HG03060 (cell line): ENCODE data around the gene CEP192.

Experiments used
- ATAC-seq: cut with Tn5 transposase; IDR thresholded peaks from one replicate; pipeline ENCODE4 v1.9.1; 2021; ENCODE audit warnings: low read depth, moderate number of reproducible peaks; ENCODE audit not compliant: unreplicated experiment

Gene CEP192

GRCh38 chr18:13099113-13099512, 108.0 kb downstream of the CEP192 start:
- ATAC-seq: no peak

DNA sequence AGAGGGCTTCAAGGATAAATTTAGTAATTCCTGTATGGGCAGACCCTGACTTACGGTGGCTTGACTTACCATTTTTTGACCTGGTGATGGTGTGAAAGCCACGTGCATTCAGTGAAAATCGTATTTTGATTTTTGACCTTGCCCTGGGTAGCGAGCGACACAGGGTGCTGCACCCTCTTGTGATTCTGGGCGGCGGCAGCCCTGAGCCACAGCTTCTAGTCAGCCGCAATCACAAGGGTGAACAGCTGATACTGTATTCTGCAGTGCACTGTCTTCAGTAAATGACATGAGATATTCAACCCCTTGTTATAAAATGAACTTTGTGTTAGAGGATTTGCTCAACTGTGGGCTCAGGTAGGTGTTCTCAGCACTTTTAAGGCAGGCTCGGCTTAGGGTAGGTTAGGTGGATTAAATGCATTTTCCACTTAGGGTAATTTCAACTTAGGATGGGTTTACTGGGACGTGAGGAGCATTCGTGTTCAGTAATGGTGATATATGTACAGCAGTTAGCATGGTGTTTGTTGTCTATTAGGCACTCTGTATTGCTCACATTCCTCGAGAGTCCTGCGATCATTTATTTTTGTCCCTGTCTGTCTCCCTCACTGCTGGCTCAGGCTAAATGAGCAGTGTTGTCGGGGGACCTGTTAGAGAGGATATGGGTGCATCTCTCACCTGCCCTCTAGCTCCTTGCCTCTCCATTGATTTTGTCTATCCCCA, 109.9 kb downstream of the CEP192 start:
- no peak for ATAC-seq

DNA sequence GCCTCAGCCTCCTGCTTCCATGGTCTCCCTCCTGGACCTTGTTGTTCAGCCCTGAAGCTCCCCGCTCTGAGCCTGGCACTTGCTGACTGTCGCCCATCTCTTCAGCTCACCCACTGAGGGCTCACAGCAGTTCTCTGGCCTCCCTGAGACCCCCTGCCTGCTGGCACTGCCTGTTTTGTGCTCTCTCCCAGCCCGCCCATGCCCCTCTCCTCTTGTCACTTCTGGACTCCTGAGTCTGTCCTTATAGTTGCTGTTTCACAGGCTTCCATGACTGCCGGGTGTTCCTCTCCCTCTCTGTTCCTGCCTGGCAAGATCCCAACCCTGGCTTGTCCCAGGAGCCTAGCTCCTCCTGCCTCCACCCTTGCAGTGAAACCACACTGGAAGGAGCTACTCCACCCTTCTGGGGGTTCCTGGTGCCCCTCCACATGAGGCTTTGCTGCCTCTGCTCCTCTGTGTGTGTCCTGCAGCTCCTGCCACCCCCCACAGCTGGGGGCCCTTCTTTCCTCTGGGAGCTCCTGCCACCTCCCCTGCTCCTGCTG, 110.6 kb downstream of the CEP192 start:
- no peak for ATAC-seq

GRCh38 chr18:13103366-13103765, 112.2 kb downstream of the CEP192 start:
- ATAC-seq: no peak

DNA sequence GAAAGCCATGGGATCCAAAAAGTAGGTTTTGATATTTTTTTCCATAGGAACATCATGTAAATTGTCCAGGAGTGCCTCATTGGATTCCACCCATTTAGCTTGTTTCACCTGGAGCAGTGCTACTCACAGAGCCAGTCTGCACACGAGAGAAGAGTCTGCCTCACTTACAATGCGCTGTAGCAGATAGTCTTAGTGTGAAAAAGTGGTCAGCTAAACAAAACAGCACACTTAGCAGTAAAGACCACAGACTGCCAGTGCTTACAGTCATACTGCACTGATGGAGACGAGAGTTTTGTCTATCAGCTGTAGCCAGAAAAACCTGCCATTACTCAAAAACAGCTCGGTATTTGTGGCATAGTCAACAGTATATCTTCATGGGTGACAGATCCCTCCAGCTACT, 113.9 kb downstream of the CEP192 start:
- no peak for ATAC-seq

DNA sequence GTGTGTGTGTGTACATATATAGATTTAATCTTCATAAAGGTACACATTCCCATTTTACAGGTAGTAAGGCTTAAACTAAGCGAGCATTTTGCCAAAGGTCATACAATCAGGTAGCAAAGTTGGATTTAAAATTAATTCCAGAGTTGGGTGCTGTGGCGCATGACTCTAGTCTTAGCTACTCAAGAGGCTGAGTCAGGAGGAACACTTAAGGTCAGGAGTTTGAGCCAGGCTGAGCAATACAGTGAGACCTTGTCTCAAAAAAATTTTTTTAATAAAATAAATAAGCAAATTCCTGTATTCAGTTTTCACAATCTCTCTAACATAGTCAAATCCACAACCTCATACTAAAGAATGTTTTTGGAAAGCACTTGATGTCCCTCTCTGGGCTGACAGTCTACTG, 115.9 kb downstream of the CEP192 start:
- ATAC-seq: no peak

DNA sequence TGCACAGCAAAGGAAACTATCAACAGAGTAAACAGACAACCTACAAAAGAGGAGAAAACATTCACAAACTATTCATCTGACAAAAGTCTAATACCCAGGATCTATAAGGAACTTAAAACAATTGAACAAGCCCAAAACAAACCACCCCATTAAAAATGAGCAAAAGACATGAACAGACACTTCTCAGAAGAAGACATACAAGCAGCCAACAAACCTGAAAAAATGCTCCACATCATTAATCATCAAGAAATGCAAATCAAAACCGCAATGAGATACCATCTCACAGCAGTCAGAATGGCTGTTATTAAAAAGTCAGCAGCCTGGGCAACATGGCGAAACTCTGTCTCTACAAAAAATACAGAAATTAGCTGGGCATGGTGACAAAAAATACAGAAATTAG, 117.2 kb downstream of the CEP192 start:
- no peak for ATAC-seq

DNA sequence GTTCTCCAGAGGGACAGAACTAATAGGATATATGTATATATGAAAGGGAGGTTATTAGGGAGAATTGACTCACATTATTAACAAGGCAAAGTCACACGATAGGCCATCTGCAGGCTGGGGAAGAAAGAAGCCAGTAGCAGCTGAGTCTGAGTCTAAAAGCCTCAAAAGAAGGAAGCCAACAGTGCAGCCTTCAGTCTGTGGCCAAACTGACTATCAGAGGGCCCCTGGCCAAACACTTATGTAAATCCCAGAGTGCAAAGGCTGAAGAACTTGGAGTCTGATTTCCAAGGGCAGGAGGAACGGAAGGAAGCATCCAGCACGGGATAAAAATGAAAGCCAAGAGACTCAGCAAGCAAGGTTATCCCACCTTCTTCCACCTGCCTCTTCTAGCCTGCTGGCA, 119.4 kb downstream of the CEP192 start:
- no peak for ATAC-seq

GRCh38 chr18:13112982-13113381, 121.8 kb downstream of the CEP192 start:
- no peak for ATAC-seq

- no peak for ATAC-seq
These were observed 129.1 kb downstream of the CEP192 start for GRCh38 chr18:13120255-13120654.

GRCh38 chr18:13120983-13121441, 129.8 kb downstream of the CEP192 start:
- no peak for ATAC-seq

DNA sequence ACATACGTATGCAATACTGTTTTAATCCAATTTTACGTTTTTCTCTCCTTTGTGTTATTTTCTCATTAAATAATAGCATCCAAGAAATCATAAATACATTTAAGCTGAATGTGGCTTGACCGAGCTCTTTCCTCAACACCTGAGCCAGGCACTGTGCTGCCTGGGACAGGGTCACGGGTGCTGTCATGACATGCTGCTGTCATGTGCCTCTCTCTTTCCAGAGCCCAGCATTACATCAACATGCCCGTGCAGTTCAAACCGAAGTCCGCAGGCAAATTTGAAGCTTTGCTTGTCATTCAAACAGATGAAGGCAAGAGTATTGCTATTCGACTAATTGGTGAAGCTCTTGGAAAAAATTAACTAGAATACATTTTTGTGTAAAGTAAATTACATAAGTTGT, 133.2 kb downstream of the CEP192 start:
- no peak for ATAC-seq

DNA sequence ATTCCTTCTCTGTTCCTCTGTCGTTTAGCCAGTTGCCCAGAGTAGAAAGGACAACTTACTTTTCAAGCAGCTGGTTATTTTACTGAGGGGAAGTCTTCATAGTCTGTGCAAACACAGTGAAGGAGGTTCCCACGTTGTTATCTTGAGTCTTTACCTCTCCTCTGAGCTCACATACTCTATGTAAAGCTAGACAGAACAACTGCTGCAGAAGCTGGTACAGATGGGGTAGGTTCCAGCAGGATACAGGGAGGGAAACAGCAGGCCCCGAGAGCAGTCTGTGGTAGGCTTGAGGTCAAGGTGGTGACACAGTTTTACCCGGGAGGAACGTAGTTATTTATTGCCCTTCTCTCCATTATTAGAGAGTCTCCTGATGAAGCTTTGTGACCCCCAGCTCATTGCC, 134.0 kb downstream of the CEP192 start:
- no peak for ATAC-seq

- no peak for ATAC-seq
These were observed 135.9 kb downstream of the CEP192 start for GRCh38 chr18:13126966-13127598.

DNA sequence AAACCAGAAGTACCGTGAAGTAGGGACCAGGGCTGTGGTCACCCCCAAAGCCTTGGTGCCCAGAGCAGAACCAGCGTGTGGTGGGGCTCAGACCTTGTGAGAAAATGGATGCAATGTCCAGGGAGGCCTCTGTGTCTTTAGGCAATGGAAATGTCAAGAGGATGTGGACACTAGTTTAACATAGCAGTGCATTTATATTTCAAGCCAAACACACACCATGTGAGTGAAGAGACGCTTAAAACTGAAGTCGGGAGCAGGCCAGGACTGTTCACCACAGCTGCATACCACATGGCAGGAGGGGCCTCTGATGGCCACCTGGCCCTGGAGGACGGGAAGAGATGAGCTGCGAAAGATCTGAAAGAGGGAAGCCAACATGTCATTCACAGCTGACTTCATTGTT, 140.1 kb downstream of the CEP192 start:
- no peak for ATAC-seq

- ATAC-seq: no peak
These were observed 143.6 kb downstream of the CEP192 start for GRCh38 chr18:13134551-13135401.

DNA sequence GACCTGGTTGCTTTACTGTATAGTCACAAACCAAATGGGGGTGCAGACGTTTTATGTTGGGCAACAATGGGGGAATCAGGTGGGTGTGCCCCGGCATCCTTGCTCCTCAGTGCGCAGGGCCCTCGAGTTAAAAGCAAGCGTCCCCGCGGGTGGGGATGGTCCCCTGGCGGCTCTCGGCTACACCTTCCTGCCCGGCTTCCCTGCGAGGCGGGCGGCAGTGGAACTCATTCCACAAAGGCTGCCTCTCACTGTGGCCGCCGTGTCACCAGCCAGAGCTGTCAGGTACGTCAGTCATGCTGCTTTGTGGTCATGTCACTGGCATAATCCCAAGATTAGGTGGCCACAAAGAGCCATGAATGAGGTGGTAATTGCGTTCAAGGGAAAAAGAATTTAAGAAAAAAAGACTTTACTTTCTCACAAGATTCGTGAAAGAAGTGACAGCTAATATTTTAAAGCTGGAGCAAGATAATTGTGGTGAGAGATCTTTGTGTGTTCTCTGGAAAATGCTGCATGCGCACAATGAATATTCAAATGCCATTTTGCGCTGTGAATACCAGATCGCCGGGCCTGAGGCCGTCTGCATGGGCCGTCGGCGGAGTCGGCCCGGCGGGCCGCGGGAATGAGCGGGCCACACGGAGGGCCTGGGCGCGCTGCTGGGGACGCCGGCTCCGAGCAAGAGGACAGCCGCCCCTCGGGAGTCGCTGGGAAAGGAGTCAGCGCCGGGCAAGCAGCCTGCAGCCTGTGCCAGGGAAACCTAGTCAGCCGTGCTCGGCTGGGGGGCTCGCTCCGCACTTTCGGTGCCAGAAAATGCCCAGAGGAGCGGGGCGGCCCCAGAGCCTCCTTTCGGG, 145.1 kb downstream of the CEP192 start:
- no peak for ATAC-seq

DNA sequence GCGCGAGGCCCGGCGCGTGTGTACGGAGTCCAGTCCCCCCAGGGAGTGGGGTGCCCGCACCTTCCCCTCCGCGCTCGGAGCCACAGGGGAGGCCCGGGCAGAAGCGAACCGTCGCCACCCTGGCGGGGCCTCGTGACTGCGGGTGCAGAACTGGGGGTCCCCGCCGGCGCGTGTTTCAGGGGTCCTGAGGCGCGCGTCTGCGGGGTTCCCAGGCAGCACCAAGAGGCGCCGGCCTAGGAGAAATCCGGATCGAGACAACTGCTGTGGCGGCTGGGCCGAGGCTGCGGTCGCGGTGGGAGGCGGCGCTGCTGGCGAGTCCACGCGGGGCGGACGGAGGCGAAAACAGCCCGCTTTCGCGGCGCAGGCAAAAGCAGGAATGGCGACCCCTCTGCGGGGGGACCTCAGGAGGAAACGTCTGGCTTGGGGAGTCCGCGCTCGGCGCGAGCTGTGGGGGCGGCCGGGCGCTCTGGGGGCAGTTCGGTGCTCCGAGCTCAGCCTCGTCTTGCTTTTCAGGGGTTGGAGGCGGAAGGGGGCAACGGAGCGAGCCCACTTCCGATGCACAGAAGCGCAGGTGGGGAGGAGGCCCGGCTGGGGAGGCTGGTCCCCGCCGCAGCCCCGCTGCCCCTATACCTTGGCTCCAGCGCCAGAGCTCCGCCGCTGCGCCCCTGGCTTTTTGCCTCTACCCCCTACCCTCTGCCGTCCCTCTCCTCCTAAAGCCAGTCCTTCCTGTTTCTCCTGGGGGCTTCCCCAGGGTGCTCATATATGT, 145.9 kb downstream of the CEP192 start:
- no peak for ATAC-seq

DNA sequence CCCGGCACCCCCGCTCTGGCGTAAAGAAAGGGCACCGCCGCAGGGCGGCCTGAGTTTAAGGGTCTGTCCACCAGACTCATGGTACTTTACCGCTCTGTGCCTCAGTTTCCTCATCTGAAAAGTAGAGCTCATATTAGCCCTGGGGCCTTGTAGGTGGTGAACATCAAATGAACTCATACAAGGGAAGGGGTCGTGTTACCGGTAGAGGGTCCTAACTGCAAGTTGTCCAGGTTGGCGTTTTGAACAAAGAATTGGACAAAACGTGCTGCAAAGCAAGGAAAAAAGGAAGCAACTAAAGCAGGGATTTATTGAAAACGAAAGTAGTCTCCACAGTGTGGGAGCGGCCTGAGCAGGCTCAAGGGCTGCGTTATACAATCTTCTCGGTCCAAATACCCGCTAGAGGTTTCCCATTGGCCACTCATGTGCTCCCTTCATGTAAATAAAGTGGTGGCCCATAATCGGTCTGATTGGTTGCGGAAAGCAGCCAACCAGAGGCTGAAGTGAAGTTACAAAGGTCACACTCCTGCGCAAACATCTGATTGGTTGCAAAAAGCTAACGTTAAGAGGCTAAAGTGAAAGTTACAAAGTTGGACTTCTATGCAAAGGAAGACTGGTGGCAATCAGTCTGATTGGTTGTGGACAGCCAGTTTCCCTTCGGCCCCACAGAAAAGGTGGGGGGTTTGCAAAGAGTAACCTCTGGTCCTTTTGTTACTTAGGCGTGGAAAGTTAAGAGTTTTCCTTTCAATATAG, 146.7 kb downstream of the CEP192 start:
- no peak for ATAC-seq
